ENCODE results near the gene HTT.

DNA sequence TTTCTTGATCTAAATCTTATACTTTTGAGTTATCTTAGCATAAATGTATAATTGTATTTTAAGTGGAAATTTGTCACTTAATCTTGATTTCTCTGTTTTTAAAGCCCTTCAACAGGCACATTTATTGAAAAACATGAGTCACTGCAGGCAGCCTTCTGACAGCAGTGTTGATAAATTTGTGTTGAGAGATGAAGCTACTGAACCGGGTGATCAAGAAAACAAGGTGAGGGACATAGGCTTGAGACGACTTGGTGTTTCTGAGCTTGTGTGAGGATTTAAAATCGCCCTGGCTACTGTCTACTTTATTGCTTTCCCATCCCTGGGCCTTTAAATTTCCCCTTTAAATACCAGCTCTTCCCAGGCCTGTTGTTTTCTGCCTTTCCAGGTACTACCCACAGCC lies 55.7 kb downstream of the HTT start:
- TF ChIP-seq, protein P1, sequence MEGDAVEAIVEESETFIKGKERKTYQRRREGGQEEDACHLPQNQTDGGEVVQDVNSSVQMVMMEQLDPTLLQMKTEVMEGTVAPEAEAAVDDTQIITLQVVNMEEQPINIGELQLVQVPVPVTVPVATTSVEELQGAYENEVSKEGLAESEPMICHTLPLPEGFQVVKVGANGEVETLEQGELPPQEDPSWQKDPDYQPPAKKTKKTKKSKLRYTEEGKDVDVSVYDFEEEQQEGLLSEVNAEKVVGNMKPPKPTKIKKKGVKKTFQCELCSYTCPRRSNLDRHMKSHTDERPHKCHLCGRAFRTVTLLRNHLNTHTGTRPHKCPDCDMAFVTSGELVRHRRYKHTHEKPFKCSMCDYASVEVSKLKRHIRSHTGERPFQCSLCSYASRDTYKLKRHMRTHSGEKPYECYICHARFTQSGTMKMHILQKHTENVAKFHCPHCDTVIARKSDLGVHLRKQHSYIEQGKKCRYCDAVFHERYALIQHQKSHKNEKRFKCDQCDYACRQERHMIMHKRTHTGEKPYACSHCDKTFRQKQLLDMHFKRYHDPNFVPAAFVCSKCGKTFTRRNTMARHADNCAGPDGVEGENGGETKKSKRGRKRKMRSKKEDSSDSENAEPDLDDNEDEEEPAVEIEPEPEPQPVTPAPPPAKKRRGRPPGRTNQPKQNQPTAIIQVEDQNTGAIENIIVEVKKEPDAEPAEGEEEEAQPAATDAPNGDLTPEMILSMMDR (IDR thresholded peaks at IDR 0.05) = no peak
- TF ChIP-seq POLR2A (IDR thresholded peaks at IDR 0.05) = no peak
- TF ChIP-seq POLR2AphosphoS5 (IDR thresholded peaks at IDR 0.05) = no peak

Measured in suprapubic skin (tissue), 4 donors.